GM18909 (cell line): ENCODE results near the gene KCNQ2.

Source experiments
- ATAC-seq: cut with Tn5 transposase; IDR thresholded peaks from one replicate; pipeline ENCODE4 v1.9.1; 2021; ENCODE audit warnings: mild to moderate bottlenecking; ENCODE audit not compliant: unreplicated experiment, poor library complexity

Gene KCNQ2

DNA sequence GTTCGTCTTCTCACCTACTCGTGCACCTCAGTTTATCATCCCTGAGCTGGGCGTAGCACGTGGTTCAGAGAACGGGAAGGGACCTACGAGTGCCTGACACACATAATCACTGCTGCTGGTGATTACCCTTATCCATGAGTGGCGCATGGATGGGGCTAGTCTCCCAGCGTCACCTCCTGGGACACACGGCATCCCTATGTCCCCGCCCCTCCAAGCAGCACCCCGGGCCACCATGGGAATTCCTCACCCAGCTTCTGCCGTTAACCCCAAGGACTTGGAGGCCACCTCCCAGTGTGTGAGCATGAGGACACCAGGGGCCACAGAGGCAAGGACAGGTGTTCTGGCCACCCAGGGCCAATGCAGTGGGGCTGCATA lies 121.1 kb downstream of the KCNQ2 start:
- no peak for ATAC-seq

DNA sequence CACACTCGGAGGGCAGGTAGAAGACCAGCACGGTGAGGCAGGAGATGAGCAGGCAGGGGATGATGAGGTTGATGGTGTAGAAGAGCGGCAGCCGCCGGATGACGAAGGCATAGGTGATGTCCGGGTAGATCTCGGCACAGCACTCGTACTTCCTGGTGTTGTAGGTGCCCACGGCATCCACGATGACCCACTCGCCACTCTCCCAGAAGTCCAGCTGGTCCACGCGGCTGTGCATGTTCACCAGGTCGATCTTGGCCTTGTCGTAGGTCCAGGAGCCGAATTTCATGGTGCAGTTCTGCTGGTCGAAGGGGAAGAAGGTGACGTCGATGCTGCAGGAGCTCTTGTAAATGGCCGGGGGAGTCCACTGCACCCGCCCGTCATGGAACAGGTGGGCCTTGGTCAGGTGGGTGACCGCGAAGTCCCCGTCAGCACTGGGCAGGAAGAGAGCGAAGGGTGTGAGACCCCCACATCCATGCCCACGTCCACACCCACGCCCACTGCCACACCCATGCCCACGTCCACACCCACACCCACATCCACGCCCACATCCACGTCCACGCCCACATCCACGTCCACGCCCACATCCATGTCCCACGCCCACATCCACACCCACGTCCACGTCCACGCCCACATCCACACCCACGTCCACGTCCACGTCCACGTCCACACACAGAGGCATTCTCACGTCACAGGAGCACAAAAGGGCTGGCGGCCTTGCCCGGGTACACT lies 121.7 kb downstream of the KCNQ2 start:
- no peak for ATAC-seq
